ENCODE measurements around the gene DKKL1. TPM values are rescaled to one million over a fixed set of nuclear protein-coding genes. Genes with fewer than 3 reads are reported as not detected.

Gene DKKL1
- total RNA-seq, 1 donor from 2014 or later, result 2.8 TPM

DNA sequence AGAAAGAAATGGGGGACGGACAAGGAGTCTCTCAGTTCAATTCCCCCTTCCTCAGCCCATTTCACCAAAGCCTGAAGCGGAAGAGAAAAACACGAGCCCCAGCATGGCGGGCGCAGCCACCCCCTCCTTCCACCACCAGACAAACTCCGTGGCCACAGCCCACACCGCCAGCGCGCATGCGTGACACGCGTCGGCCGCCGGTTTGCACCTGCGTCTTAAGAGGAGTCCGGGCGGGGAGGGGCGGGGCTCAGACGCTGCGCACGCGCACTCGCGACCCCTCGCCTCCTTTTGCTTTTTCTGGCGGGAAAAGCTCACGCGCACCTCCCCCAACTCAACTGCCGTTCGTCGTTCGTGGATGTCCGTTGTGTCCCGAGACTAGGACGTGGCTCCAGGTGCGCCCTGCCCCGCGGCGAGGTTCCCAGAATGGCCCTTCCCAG lies 24.3 kb downstream of the DKKL1 start, which contains the start of gene KASH5:
KASH5 (plus strand) TSS at position 314 of the 437 bp plus-strand sequence. CDS start 2,635 bp downstream, outside the sequence.
- Mint-ChIP-seq H3K4me1 (ENCODE audit: low read depth, unreplicated experiment) (peaks cover 4% of the 10 kb centered on the region), H3K27me3 (ENCODE audit: unreplicated experiment) (peaks cover 8% of the 10 kb centered on the region), H3K9me3 (ENCODE audit: unreplicated experiment) (peaks cover 7% of the 10 kb centered on the region), H3K4me3 (ENCODE audit: unreplicated experiment) (peak within 1 kb of the TSS; percentile 42), H3K36me3 (ENCODE audit: unreplicated experiment) (peaks cover 9% of the 10 kb centered on the region), H3K27ac (ENCODE audit: unreplicated experiment) (no peak within 1 kb of the TSS)
- TF ChIP-seq, protein P1, sequence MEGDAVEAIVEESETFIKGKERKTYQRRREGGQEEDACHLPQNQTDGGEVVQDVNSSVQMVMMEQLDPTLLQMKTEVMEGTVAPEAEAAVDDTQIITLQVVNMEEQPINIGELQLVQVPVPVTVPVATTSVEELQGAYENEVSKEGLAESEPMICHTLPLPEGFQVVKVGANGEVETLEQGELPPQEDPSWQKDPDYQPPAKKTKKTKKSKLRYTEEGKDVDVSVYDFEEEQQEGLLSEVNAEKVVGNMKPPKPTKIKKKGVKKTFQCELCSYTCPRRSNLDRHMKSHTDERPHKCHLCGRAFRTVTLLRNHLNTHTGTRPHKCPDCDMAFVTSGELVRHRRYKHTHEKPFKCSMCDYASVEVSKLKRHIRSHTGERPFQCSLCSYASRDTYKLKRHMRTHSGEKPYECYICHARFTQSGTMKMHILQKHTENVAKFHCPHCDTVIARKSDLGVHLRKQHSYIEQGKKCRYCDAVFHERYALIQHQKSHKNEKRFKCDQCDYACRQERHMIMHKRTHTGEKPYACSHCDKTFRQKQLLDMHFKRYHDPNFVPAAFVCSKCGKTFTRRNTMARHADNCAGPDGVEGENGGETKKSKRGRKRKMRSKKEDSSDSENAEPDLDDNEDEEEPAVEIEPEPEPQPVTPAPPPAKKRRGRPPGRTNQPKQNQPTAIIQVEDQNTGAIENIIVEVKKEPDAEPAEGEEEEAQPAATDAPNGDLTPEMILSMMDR (IDR thresholded peaks at IDR 0.05; ENCODE audit: partially characterized antibody, unreplicated experiment), result no peak
- DNase-seq, result no peak

DNA sequence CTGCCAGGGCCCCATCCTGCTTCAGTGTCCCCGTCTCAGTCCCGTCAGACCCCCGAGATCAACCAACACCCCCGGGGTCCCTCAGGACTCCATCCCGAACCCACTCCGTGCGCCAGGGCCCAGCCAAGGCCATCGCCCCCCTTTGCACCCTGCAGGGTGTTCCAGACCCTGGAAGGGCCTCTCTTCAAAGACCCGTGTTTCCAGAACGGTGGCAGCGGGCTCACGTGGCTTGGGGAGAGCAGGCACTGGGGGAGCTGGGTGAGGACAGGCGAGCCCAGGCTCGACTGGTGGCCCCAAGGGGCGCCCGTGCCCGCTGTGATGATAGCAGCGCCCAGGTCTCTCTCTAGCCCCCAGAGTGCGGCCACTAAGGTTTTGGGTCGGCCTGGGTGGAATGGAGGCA lies 25.7 kb downstream of the DKKL1 start:
- peaks cover 9% of the 10 kb centered on the region for H3K9me3 Mint-ChIP-seq (ENCODE audit: unreplicated experiment)
- no peak for DNase-seq

DNA sequence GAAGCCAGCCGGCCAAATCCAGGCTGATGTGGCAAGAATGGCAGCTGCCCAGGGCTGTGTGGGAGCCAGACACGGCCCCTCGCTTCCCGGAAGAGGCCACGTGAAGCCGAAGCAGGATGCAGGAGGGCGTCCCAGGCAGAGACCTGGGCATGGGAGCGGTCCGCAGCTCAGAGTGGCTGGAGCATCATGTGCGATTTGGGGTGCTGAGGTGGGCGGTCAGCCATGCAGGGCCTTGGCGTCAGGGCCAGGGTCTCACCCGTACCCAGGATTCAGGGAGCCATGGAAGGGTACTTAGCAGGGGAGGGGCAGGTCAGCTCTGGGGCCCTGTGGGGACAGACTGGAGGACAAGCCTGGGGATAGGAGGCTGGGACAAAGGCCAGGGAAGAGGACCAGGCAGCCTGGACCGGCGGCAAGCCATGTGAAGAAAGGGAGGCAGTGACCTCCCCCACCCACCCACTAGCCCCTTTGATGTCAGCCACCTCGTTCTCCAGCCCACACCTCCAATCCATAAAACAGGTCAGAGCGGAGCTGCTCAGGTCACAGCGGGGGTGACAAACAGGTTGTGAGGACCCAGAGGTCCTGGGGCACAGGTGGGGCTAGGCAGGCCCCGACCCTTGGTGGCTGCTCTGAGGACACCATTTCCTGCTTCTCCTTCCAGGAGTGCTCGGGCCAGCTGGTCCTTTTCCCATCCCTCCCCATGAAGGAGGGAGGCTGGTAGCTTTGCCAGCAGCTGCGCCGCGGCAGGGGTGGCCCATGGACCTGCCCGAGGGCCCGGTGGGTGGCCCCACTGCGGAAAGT lies 26.7 kb downstream of the DKKL1 start:
- no peak overlapping the region for H3K27ac Mint-ChIP-seq (ENCODE audit: unreplicated experiment)
- H3K36me3 Mint-ChIP-seq (ENCODE audit: unreplicated experiment), result peaks cover 9% of the 10 kb centered on the region
- peaks cover 9% of the 10 kb centered on the region for H3K9me3 Mint-ChIP-seq (ENCODE audit: unreplicated experiment)
- DNase-seq, result no peak
- peaks cover 10% of the 10 kb centered on the region for H3K4me1 Mint-ChIP-seq (ENCODE audit: low read depth, unreplicated experiment)
- no peak overlapping the region for H3K4me3 Mint-ChIP-seq (ENCODE audit: unreplicated experiment)
- TF ChIP-seq, protein P1 (IDR thresholded peaks at IDR 0.05; ENCODE audit: partially characterized antibody, unreplicated experiment), result no peak
- H3K27me3 Mint-ChIP-seq (ENCODE audit: unreplicated experiment), result peaks cover 8% of the 10 kb centered on the region

More for the DNA sequence above, 25.7 kb downstream of the DKKL1 start:
- Mint-ChIP-seq H3K27ac (ENCODE audit: unreplicated experiment) (no peak overlapping the region), H3K36me3 (ENCODE audit: unreplicated experiment) (peaks cover 9% of the 10 kb centered on the region), H3K4me1 (ENCODE audit: low read depth, unreplicated experiment) (peaks cover 5% of the 10 kb centered on the region), H3K4me3 (ENCODE audit: unreplicated experiment) (no peak overlapping the region), H3K27me3 (ENCODE audit: unreplicated experiment) (peaks cover 8% of the 10 kb centered on the region)
- TF ChIP-seq, protein P1 (IDR thresholded peaks at IDR 0.05; ENCODE audit: partially characterized antibody, unreplicated experiment), result no peak

DNA sequence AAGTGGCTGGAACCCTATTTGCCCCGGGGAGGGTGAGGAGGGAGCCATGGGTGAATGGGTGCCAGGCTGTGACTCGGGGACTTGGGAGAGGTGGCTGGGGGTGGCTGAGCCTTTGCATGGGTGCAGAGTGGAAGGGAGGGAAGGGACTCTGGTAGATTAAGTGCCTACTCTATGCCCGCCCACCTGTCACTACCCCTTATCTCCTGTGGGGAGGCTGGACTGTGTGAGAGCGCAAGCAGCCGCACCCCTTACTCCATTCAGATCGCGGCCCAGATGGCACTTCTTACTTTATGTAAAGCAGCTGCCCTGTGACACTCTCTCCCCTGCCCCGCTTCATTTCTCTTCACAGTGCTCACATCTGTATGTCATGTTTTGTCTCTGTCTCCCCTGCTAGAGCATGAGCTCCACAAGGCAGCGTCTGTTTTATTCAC lies 27.3 kb downstream of the DKKL1 start:
- peaks cover 10% of the 10 kb centered on the region for H3K4me1 Mint-ChIP-seq (ENCODE audit: low read depth, unreplicated experiment)
- H3K9me3 Mint-ChIP-seq (ENCODE audit: unreplicated experiment), result peaks cover 9% of the 10 kb centered on the region
- H3K27ac Mint-ChIP-seq (ENCODE audit: unreplicated experiment), result peak overlapping the region; percentile 33
- peaks cover 9% of the 10 kb centered on the region for H3K36me3 Mint-ChIP-seq (ENCODE audit: unreplicated experiment)
- H3K4me3 Mint-ChIP-seq (ENCODE audit: unreplicated experiment), result no peak overlapping the region
- TF ChIP-seq, protein P1 (IDR thresholded peaks at IDR 0.05; ENCODE audit: partially characterized antibody, unreplicated experiment), result no peak
- no peak for DNase-seq
- peaks cover 8% of the 10 kb centered on the region for H3K27me3 Mint-ChIP-seq (ENCODE audit: unreplicated experiment)
